ENCODE measurements around the gene PHLDB3. TPM values are rescaled to one million over a fixed set of nuclear protein-coding genes. Genes with fewer than 3 reads are reported as not detected.
"Not testable (repeated sequence)": the region's sequence is repeated elsewhere in the genome, so short reads cannot be mapped to it uniquely, and the experiment has no call there.

Gene PHLDB3
- total RNA-seq, 2 donors from 2014 or later: 23.1 to 27.3 TPM

- no peak overlapping the region for H3K27ac Mint-ChIP-seq
- peak; percentile 77 to 86 for ATAC-seq
These were observed 57.6 kb downstream of the PHLDB3 start for GRCh38 chr19:43446746-43447489.

GRCh38 chr19:43445426-43445825 lies 59.1 kb downstream of the PHLDB3 start:
- Mint-ChIP-seq H3K36me3 (no peaks in the 10 kb centered on the region), H3K9me3 (peaks cover 0 to 4% of the 10 kb centered on the region in 2 donors), H3K27ac (no peak overlapping the region)
- ATAC-seq: no peak
- no peak for DNase-seq (ENCODE audit: low spot score in 2 of 2)

More at GRCh38 chr19:43446746-43447489, 57.6 kb downstream of the PHLDB3 start:
- no peaks in the 10 kb centered on the region for H3K9me3 Mint-ChIP-seq
- peaks cover 0 to 11% of the 10 kb centered on the region in 2 donors for H3K36me3 Mint-ChIP-seq
- peak; percentile 73 to 75 for DNase-seq (ENCODE audit: low spot score in 2 of 2)

- no peaks in the 10 kb centered on the region for H3K36me3 Mint-ChIP-seq
- peaks cover 0 to 5% of the 10 kb centered on the region in 2 donors for H3K9me3 Mint-ChIP-seq
- ATAC-seq (no peak), DNase-seq (ENCODE audit: low spot score in 2 of 2) (no peak)
- no peak overlapping the region for H3K27ac Mint-ChIP-seq
These were observed 59.8 kb downstream of the PHLDB3 start for GRCh38 chr19:43444531-43445287.

GRCh38 chr19:43444091-43444490 lies 60.5 kb downstream of the PHLDB3 start:
- not testable (repeated sequence) for ATAC-seq; H3K27ac Mint-ChIP-seq; H3K9me3 Mint-ChIP-seq; DNase-seq (ENCODE audit: low spot score in 2 of 2); H3K36me3 Mint-ChIP-seq

- ATAC-seq: no peak
- peaks cover 0 to 7% of the 10 kb centered on the region in 2 donors for H3K36me3 Mint-ChIP-seq
- no peak for DNase-seq (ENCODE audit: low spot score in 2 of 2)
These were observed 62.8 kb downstream of the PHLDB3 start for GRCh38 chr19:43441716-43442115.

GRCh38 chr19:43439709-43440063 lies 64.9 kb downstream of the PHLDB3 start:
- DNase-seq (ENCODE audit: low spot score in 2 of 2) (no peak), ATAC-seq (no peak)
- Mint-ChIP-seq H3K9me3 (peaks cover 0 to 12% of the 10 kb centered on the region in 2 donors), H3K27ac (no peak overlapping the region), H3K36me3 (peaks cover 0 to 7% of the 10 kb centered on the region in 2 donors)

More at GRCh38 chr19:43441716-43442115, 62.8 kb downstream of the PHLDB3 start:
- peaks cover 0 to 12% of the 10 kb centered on the region in 2 donors for H3K9me3 Mint-ChIP-seq
- H3K27ac Mint-ChIP-seq: no peak overlapping the region

GRCh38 chr19:43439032-43439708 lies 65.4 kb downstream of the PHLDB3 start:
- DNase-seq (ENCODE audit: low spot score in 2 of 2): no peak
- peak; percentile 56 to 76 for ATAC-seq
- peaks cover 0 to 12% of the 10 kb centered on the region in 2 donors for H3K9me3 Mint-ChIP-seq

GRCh38 chr19:43438291-43439031 lies 66.1 kb downstream of the PHLDB3 start:
- DNase-seq (ENCODE audit: low spot score in 2 of 2) (no peak), ATAC-seq (peak; percentile 40 to 44)
- Mint-ChIP-seq H3K27ac (peak overlapping the region; percentile 41 to 45), H3K9me3 (peaks cover 0 to 12% of the 10 kb centered on the region in 2 donors), H3K36me3 (peaks cover 0 to 7% of the 10 kb centered on the region in 2 donors)

More at GRCh38 chr19:43439032-43439708, 65.4 kb downstream of the PHLDB3 start:
- Mint-ChIP-seq H3K36me3 (peaks cover 0 to 7% of the 10 kb centered on the region in 2 donors), H3K27ac (peak overlapping the region; percentile 41 to 45)

GRCh38 chr19:43437712-43438111 lies 66.8 kb downstream of the PHLDB3 start:
- peak overlapping the region in 1 of 2 donors; percentile 23 for H3K27ac Mint-ChIP-seq
- H3K9me3 Mint-ChIP-seq: peaks cover 0 to 12% of the 10 kb centered on the region in 2 donors
- DNase-seq (ENCODE audit: low spot score in 2 of 2) (no peak), ATAC-seq (no peak)
- H3K36me3 Mint-ChIP-seq: peaks cover 0 to 7% of the 10 kb centered on the region in 2 donors

GRCh38 chr19:43437284-43437683 lies 67.3 kb downstream of the PHLDB3 start:
- DNase-seq (ENCODE audit: low spot score in 2 of 2); ATAC-seq; H3K36me3 Mint-ChIP-seq: not testable (repeated sequence)
- Mint-ChIP-seq H3K9me3 (peaks cover 0 to 12% of the 10 kb centered on the region in 2 donors), H3K27ac (peak overlapping the region in 1 of 2 donors; percentile 23)

- peaks cover 0 to 7% of the 10 kb centered on the region in 2 donors for H3K36me3 Mint-ChIP-seq
- no peak for ATAC-seq
These were observed 68.8 kb downstream of the PHLDB3 start for GRCh38 chr19:43435775-43436174.

GRCh38 chr19:43433689-43434088 lies 70.9 kb downstream of the PHLDB3 start:
- Mint-ChIP-seq H3K36me3 (peaks cover 0 to 7% of the 10 kb centered on the region in 2 donors), H3K9me3 (peaks cover 0 to 7% of the 10 kb centered on the region in 2 donors), H3K27ac (no peak overlapping the region)
- ATAC-seq: no peak
- DNase-seq (ENCODE audit: low spot score in 2 of 2): no peak

More at GRCh38 chr19:43435775-43436174, 68.8 kb downstream of the PHLDB3 start:
- no peak for DNase-seq (ENCODE audit: low spot score in 2 of 2)
- H3K9me3 Mint-ChIP-seq: peaks cover 0 to 12% of the 10 kb centered on the region in 2 donors
- peak overlapping the region in 1 of 2 donors; percentile 15 for H3K27ac Mint-ChIP-seq

GRCh38 chr19:43433358-43433673 lies 71.2 kb downstream of the PHLDB3 start:
- DNase-seq (ENCODE audit: low spot score in 2 of 2): no peak
- H3K27ac Mint-ChIP-seq: no peak overlapping the region
- peaks cover 0 to 7% of the 10 kb centered on the region in 2 donors for H3K9me3 Mint-ChIP-seq
- peak in 1 of 2 donors; percentile 24 for ATAC-seq
- peaks cover 0 to 7% of the 10 kb centered on the region in 2 donors for H3K36me3 Mint-ChIP-seq

- Mint-ChIP-seq H3K36me3 (no peaks in the 10 kb centered on the region), H3K27ac (peak overlapping the region in 1 of 2 donors; percentile 69), H3K9me3 (no peaks in the 10 kb centered on the region)
- ATAC-seq: no peak
- no peak for DNase-seq (ENCODE audit: low spot score in 2 of 2)
These were observed 73.6 kb downstream of the PHLDB3 start for GRCh38 chr19:43430976-43431375.

- DNase-seq (ENCODE audit: low spot score in 2 of 2): peak in 1 of 2 donors; percentile 23
- peak in 1 of 2 donors; percentile 89 for ATAC-seq
- peak overlapping the region in 1 of 2 donors; percentile 72 for H3K27ac Mint-ChIP-seq
- no peaks in the 10 kb centered on the region for H3K36me3 Mint-ChIP-seq
- no peaks in the 10 kb centered on the region for H3K9me3 Mint-ChIP-seq
These were observed 74.3 kb downstream of the PHLDB3 start for GRCh38 chr19:43430142-43430710.

GRCh38 chr19:43429395-43429794 lies 75.2 kb downstream of the PHLDB3 start:
- Mint-ChIP-seq H3K27ac (peak overlapping the region in 1 of 2 donors; percentile 53), H3K36me3 (no peaks in the 10 kb centered on the region), H3K9me3 (no peaks in the 10 kb centered on the region)
- ATAC-seq: no peak
- DNase-seq (ENCODE audit: low spot score in 2 of 2): no peak

Data from activated naive CD4-positive, alpha-beta T cell treated with anti-CD3 and anti-CD28 coated beads, Interleukin-2, amount 50 U/mL, for 72 hours (primary cell).